DND-41 (cell line): ENCODE data around the gene GABBR2.

Experiments used
- ATAC-seq: fragments of 200-7000 bp; cut with Tn5 transposase; 3 replicates; pipeline ENCODE4 v1.9.1; 2021; ENCODE audit warnings: low read depth; ENCODE audit not compliant: insufficient read depth
- DNase-seq: peaks from one replicate; pipeline ENCODE4 v3.0.0-alpha.2; 2020
- H2AFZ ChIP-seq: 2 replicates; pipeline ENCODE4 v1.6.0; 2012; ENCODE audit warnings: low read depth, low read length
- H3K27ac ChIP-seq: 2 replicates; pipeline ENCODE4 v1.5.1; 2012; ENCODE audit warnings: low read length, inconsistent platforms
- H3K27me3 ChIP-seq: fragments of 200-600 bp; sonication (generic); 2 replicates; pipeline ENCODE4 v1.6.0; 2012; ENCODE audit warnings: low read length, mild to moderate bottlenecking, inconsistent platforms; ENCODE audit not compliant: insufficient read depth, poor library complexity
- H3K36me3 ChIP-seq: 2 replicates; pipeline ENCODE4 v1.5.1; 2012; ENCODE audit warnings: low read length, inconsistent platforms; ENCODE audit not compliant: insufficient read depth
- H3K4me1 ChIP-seq: 2 replicates; pipeline ENCODE4 v1.5.1; 2012; ENCODE audit warnings: mild to moderate bottlenecking, low read length; ENCODE audit not compliant: insufficient read depth
- H3K4me2 ChIP-seq: 2 replicates; pipeline ENCODE4 v1.6.0; 2012; ENCODE audit warnings: mild to moderate bottlenecking, moderate library complexity, low read length, inconsistent platforms; ENCODE audit not compliant: insufficient read depth
- H3K4me3 ChIP-seq, 2 experiments: fragments of 200-600 bp in 1 of 2; shearing (Covaris generic) in 1 of 2; 2 replicates each; pipeline ENCODE4 v1.5.1; 2012 to 2016; ENCODE audit warnings: inconsistent platforms in 2 of 2, low read length in 2 of 2, mild to moderate bottlenecking in 2 of 2, low read depth in 1 of 2, moderate library complexity in 1 of 2
- H3K79me2 ChIP-seq: 2 replicates; pipeline ENCODE4 v1.6.0; 2012; ENCODE audit warnings: low read length, inconsistent platforms; ENCODE audit not compliant: insufficient read depth
- H3K9ac ChIP-seq: 2 replicates; pipeline ENCODE4 v1.6.0; 2012; ENCODE audit warnings: low read depth, mild to moderate bottlenecking, inconsistent platforms, low read length, moderate library complexity
- H3K9me3 ChIP-seq: 2 replicates; pipeline ENCODE4 v1.5.1; 2012; ENCODE audit warnings: low read length, moderate library complexity, mild to moderate bottlenecking, inconsistent platforms; ENCODE audit not compliant: insufficient read depth, severe bottlenecking
- H4K20me1 ChIP-seq: 2 replicates; pipeline ENCODE4 v1.6.0; 2012; ENCODE audit warnings: low read length; ENCODE audit not compliant: insufficient read depth
- CTCF ChIP-seq: IDR thresholded peaks from 2 replicates; pipeline ENCODE4 v1.5.1; 2012; ENCODE audit warnings: borderline replicate concordance, low read length, moderate library complexity, mild to moderate bottlenecking; ENCODE audit not compliant: poor library complexity, severe bottlenecking; ENCODE audit errors: extremely low read depth
- EZH2 ChIP-seq: IDR thresholded peaks from 3 replicates; pipeline ENCODE4 v1.6.1; 2012; ENCODE audit warnings: borderline replicate concordance, low read depth, mild to moderate bottlenecking, moderate library complexity, low read length, inconsistent platforms; ENCODE audit not compliant: severe bottlenecking

Gene GABBR2

GRCh38 chr9:98318041-98318790, 390.5 kb downstream of the GABBR2 start:
- no peak for ATAC-seq
- H3K27ac ChIP-seq = no peak overlapping the region

GRCh38 chr9:98317134-98317857, 391.4 kb downstream of the GABBR2 start:
- TF ChIP-seq EZH2 (no peak), CTCF (no peak)
- Histone ChIP-seq H3K9me3 (no peaks in the 10 kb centered on the region), H3K27me3 (no peaks in the 10 kb centered on the region), H3K4me1 (no peaks in the 10 kb centered on the region), H3K27ac (no peak overlapping the region), H3K4me3 (no peak overlapping the region), H3K36me3 (no peaks in the 10 kb centered on the region), H3K79me2 (no peaks in the 10 kb centered on the region), H4K20me1 (no peaks in the 10 kb centered on the region), H3K9ac (no peak overlapping the region), H2AFZ (no peak overlapping the region), H3K4me2 (no peak overlapping the region)
- DNase-seq = no peak
- ATAC-seq = no peak

More at GRCh38 chr9:98318041-98318790, 390.5 kb downstream of the GABBR2 start:
- TF ChIP-seq CTCF (no peak), EZH2 (no peak)
- Histone ChIP-seq H3K4me2 (no peak overlapping the region), H3K9me3 (no peaks in the 10 kb centered on the region), H3K27me3 (no peaks in the 10 kb centered on the region), H3K36me3 (no peaks in the 10 kb centered on the region), H4K20me1 (no peaks in the 10 kb centered on the region), H3K9ac (no peak overlapping the region), H3K79me2 (no peaks in the 10 kb centered on the region), H2AFZ (no peak overlapping the region), H3K4me3 (no peak overlapping the region), H3K4me1 (no peaks in the 10 kb centered on the region)
- DNase-seq = no peak

GRCh38 chr9:98316445-98317133, 392.1 kb downstream of the GABBR2 start:
- no peak overlapping the region for H3K27ac ChIP-seq
- DNase-seq = no peak
- H3K79me2 ChIP-seq = no peaks in the 10 kb centered on the region
- no peak overlapping the region for H3K9ac ChIP-seq
- no peaks in the 10 kb centered on the region for H3K4me1 ChIP-seq
- TF ChIP-seq EZH2 = no peak
- no peak for TF ChIP-seq CTCF
- no peak for ATAC-seq
- no peaks in the 10 kb centered on the region for H3K36me3 ChIP-seq
- H3K4me3 ChIP-seq = no peak overlapping the region
- H3K27me3 ChIP-seq = no peaks in the 10 kb centered on the region
- H4K20me1 ChIP-seq = no peaks in the 10 kb centered on the region
- H2AFZ ChIP-seq = no peak overlapping the region
- no peak overlapping the region for H3K4me2 ChIP-seq
- H3K9me3 ChIP-seq = no peaks in the 10 kb centered on the region
